PC-3 (cell line): Measurements from ENCODE around the gene WDFY3.

Experiments
- EZH2 ChIP-seq: fragments of 300-600 bp; sonication (generic); IDR thresholded peaks from one replicate; pipeline ENCODE4 v1.6.1; 2017; ENCODE audit warnings: antibody characterized with exemption, mild to moderate bottlenecking, low read length; ENCODE audit not compliant: unreplicated experiment
- EZH2phosphoT487 ChIP-seq: fragments of 300-600 bp; sonication (generic); IDR thresholded peaks from 2 replicates; pipeline ENCODE4 v1.6.1; 2018; ENCODE audit warnings: mild to moderate bottlenecking, antibody characterized with exemption, low read length, borderline replicate concordance
- TF ChIP-seq, protein P1 (sequence below): fragments of 300-600 bp; sonication (generic); conservative IDR thresholded peaks from 2 replicates; pipeline ENCODE4 v1.5.1; 2017; ENCODE audit warnings: antibody characterized with exemption, low read depth, mild to moderate bottlenecking, low read length

DNA sequence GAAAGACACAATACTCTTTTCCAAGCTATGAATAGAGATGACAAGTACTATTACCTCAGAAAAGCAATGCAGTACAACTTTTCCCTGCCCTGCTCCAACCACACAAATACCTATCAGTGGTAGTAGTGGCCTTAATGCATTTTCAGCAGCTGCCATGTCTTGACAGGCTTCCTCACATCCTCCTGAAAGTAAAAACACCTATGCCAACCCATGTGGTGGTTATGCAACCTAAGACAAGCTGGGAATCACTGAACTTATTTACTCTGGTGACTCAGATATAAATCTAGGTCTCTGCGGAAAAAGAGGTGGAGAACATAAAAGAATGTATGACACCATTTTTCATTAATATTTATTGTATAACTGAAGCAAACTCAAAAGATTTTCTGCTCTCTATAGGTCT lies 14.5 kb downstream of the WDFY3 start:
- TF ChIP-seq, protein P1, sequence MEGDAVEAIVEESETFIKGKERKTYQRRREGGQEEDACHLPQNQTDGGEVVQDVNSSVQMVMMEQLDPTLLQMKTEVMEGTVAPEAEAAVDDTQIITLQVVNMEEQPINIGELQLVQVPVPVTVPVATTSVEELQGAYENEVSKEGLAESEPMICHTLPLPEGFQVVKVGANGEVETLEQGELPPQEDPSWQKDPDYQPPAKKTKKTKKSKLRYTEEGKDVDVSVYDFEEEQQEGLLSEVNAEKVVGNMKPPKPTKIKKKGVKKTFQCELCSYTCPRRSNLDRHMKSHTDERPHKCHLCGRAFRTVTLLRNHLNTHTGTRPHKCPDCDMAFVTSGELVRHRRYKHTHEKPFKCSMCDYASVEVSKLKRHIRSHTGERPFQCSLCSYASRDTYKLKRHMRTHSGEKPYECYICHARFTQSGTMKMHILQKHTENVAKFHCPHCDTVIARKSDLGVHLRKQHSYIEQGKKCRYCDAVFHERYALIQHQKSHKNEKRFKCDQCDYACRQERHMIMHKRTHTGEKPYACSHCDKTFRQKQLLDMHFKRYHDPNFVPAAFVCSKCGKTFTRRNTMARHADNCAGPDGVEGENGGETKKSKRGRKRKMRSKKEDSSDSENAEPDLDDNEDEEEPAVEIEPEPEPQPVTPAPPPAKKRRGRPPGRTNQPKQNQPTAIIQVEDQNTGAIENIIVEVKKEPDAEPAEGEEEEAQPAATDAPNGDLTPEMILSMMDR, result no peak
- no peak for TF ChIP-seq EZH2
- no peak for TF ChIP-seq EZH2phosphoT487
